CD4-positive, alpha-beta T cell treated with Interleukin-15 for 1 hour (primary cell): ENCODE results near the gene IGIP.

Experiments
- DNase-seq: peaks from one replicate; pipeline ENCODE4 v3.0.0-alpha.2; 2020

Gene IGIP

DNA sequence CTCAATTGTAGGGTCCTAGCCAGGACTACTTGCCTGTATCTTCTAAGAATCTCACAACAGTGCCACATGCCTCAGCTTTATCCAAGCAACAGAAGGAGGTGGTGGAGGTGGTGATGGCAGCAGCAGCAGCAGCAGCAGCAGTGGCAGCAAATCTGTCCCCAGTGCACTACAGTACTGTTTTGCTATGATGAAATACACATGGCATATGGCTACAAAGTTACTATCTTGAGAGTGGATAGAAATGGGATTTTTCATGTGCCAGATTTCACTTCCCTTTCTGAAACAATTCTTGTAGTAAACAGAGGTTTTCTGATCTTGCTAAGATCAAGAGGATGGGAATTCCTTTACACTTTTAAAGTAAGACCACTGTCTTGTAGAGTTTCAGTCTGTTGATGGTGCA is 41.2 kb downstream of the IGIP start:
- DNase-seq: no peak

- no peak for DNase-seq
Measured at GRCh38 chr5:140168371-140168770, 42.6 kb downstream of the IGIP start.

- DNase-seq: no peak
Measured at GRCh38 chr5:140169410-140169809, 43.7 kb downstream of the IGIP start.

- DNase-seq: no peak
Measured at GRCh38 chr5:140172483-140172882, 46.7 kb downstream of the IGIP start.

DNA sequence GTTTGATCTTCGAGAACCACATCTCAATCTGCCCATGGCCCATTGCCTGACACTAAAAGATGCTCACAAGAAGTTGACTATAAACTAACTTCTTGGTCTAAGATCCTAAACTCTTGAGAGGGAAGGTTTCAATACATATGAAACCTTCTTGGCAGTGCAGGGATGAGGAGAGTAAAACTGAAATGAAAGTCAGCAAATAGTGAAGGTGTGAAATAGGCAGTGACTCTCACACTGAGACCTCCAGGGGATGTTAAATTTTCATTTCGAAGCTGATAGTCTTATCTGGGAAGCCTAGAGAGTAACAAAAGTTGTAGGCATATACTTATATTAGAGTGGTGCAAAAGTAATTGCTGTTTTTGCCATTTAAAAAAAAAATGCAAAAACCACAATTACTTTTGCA is 48.3 kb downstream of the IGIP start:
- no peak for DNase-seq

DNA sequence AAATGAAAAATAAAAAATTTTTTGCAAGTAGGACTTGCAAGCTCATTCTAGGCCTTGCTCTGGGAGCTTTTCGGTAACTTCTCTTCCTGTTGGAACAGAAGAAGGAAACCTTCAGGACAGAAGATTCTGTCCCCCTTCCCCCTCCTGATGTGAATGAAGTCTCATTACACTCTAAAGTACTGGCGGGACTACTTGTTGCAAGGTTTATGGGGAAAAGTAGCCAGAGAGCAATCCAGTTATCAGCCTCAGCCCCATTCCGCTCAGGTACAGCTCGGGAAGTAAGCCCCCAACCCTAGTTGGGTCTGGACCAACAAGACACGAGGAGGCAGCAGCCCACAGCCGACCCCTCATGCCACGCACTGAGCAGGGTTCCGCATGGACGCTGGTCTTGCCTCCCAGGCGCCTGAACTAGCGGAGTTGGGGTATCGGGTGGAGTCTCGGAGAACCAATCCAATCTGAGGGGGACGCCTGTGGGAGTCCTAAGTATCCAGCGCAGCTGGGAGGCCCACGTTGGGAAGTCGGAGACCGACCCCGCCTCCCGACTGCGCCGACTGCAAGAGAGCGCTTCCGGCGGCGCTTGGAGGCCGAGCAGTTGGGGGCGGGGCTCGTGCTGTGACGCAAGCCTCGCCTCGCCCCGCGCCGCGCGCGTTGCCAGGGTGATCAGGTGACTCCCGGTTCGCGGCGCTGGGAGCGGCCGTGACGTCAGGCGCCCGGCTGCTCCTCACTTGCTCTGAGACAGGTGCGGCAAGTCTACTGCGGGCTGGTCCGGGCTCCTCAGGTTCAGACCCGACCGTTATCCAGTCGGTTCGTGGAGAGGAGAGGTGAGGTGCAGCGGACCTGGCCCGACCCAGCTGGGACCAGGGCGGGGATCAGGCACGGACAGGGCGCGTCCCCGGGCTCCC is 49.0 kb downstream of the IGIP start, which contains the start of gene CYSTM1:
Gene CYSTM1 (plus strand): TSS at position 724 of the 902 bp plus-strand sequence. CDS start 19,278 bp downstream, outside the sequence.
- DNase-seq: peak; percentile 97

DNA sequence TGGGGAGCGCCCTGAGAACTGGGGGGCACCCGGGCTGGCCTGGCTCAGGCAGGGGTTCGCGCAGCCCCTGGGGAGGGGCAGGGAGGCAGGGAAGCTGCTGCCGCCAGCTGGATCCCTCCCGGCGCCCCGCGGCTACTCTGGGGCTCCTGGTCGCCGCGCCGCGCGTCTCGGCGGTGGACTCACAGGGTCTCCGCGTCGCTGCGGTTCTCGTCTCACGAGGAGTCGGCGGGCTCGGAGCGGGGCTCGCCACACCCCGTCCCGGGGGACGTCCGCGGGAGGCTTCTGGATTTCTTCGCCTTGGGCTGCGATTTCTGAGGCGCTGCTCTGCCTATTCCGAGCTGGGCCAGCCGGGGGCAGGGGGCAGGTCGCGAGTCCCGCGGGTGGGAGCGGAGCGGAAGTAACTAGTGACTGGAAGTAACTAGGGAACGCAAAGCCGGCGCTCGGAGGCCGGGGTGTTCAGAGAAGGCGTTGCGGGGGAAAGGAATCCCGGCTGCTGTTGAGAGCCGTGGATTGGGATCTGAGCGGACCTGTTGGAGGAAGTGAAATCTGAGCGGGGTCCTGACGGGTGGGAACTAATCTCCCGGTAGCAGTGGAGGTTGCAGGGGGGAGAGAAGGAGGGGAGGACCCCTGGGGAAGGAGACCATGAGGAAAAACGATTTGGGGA is 49.8 kb downstream of the IGIP start:
- DNase-seq: peak; percentile 72

GRCh38 chr5:140176031-140176387 is 50.3 kb downstream of the IGIP start:
- DNase-seq: no peak

DNA sequence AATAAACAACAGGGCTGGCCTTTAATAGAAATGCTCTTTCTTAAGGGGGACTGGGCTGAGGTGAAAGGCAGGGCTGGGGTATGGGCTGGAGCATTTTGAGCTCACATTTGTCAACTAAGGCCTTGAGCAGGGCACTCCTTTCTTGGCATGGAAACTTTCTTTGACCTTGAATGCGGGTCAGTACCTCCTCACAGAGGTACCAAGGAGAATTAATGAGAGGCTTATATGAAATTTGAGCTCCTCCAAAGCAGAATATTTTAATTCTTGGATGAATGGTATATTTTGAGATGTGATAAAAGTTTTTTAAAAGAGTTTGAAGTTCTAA is 52.3 kb downstream of the IGIP start:
- no peak for DNase-seq

- DNase-seq: no peak
Measured at GRCh38 chr5:140178482-140179116, 52.9 kb downstream of the IGIP start.
